Anterior cingulate cortex (tissue), 58 donors: ENCODE measurements around the gene ZNF70.

ENCODE experiments used
- DNase-seq, 58 donors: peaks; one replicate each; lab custom pipeline; 2025; lab: John Stamatoyannopoulos, UW

ZNF70 gene

DNA sequence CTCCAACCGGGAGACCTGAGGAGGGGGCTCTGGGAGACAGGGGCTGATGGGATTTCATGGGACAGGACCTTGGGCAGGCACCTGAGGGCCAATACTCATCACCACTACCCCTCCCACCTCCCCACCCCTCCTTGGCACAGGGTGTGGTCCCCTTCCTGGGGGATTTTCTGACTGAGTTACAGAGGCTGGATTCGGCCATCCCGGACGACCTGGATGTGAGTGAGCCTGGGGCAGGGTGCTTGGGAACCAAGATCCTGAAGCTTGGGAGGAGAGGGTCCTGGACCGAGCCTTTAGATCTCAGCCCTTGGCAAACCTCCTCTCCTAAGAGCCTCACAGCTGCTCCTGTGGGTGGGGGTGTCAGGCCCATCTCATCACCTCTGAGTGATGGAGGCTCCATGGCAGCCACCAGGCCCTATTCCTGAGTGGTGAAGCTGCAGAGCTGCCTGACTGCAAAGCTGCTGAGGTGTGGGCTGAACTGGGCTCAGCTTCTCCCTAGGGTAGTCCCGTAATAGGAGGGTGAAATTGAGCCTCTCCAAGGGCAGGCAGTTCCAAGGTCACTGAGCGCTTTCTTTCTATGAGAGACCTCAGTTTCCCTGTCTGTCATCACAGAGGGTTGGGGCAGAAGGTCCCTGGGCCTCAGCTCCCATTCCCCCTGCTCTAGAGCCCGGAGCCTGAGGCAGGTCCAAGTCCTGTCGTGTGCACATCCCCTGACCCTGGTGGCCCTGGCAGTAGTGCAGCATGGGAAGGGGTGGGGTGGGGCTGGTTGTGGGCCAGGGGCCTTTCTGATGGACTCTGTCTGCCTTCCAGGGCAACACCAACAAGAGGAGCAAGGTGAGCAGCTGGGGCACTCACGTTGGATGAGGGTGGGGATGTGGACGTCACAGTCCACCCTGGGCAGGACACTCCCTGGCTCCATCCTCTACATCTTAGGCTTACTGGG is 53.6 kb downstream of the ZNF70 start:
- DNase-seq = no peak

DNA sequence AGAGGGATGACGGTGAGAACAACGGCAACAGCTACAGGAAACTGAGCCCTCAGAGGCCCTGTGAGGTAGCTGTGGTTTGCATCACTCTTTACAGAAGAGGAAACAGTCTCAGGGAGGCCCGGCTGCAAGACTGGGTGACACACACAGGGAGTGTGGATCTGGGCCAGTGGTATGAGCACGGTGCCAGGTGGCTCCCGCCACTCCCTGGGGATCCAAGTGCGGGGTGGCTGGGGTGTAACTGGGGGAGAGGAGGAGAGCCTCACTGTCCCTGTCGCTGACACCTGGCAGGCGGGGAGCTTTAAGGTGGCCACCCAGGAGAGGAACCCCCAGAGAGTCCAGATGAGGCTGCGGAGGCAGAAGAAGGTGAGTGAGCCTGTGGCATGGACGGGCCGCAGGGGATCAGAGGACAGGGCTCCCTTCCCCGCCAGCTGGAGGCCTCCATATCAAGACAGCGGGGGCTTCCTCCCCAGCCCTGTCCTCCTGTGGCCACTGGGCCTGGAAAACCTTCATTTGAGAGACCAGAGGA is 54.5 kb downstream of the ZNF70 start:
- peak in 1 of 58 donors; percentile 9 for DNase-seq

DNA sequence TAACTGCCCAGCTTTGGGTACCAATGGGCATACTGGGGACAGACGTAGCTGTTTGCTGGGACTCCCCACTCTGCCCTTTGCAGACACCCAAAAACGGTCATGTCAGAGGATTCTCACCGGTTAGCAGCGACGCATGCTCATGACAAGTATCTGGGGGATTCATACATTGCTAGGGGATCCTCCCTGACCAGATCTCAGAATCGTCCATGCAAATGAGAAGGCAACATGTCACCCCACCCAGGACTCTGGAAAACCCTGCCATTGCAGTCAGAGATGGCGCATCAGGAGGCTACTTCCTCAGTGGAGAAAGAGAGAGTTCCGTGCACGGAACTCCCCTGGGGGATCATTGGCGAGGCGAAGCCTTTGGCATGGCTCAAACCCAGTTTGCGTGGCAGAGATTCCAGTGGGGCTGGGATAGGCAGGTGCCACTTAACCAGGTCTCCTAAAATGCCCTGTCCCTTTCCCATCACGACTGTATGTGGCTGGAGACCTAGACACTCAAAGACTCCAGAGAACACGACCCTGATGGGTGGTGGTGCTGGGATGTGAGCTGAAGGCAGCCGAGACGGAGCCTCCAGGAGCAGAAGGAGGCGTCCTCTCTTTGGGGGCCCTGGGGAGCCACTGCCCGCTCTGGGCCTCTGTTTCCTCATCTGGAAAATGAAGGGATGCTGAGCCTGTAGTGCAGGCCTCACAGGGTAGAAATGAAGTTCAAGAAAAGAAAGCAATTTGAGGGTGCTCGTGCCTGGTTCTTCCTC is 55.2 kb downstream of the ZNF70 start:
- DNase-seq = no peak

DNA sequence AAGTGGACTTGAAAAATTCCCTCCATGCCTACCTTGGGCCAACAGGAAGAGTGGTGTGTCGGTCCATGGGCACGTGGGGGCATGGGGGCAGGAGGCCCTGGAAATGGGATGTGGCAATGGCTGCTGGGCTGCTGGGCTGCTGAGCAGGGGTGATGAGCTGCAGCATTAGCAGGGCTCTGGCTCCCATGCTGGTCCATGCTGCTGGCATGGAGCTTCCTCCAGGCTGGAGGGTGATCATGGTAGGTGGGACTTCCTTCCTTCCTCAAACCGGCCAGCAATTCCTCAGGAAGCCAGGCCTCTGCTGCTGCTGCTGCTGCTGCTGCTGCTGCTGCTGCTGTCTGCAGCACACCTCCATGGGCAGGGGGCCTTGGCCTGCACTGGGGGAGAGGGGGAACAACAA is 55.8 kb downstream of the ZNF70 start:
- no peak for DNase-seq

DNA sequence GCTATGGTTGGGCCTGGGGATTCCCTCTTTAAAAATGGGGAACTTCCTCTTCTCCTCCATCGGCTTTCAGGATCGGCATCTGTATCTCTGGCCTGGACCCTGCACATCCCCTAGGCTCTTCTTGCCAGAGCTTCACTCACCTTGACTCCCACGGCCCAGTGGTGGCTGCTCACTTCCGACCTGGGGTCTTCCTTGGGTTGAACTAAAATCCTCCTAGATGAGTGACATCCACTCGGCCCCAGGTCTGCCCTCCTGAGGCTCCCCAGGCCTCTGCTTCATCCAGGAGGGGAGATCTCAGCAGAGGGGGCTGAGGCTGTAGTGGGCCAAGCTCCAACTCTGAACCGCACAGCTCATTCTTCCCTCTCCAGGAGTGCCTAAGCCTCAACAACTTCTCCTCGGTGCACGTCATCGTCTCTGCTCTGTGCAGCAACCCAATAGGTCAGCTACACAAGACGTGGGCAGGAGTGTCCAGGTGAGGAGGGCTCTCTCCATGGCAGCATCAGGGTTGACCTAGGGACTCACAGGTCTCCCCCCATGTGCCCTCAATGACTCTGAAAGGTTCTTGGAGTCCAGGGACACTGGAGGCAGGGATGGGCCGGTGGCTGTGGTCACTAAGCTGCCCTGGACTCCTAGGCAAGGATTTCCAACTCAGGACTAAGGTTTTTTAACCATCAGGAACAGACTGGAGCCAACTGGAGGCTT is 56.8 kb downstream of the ZNF70 start:
- no peak for DNase-seq

DNA sequence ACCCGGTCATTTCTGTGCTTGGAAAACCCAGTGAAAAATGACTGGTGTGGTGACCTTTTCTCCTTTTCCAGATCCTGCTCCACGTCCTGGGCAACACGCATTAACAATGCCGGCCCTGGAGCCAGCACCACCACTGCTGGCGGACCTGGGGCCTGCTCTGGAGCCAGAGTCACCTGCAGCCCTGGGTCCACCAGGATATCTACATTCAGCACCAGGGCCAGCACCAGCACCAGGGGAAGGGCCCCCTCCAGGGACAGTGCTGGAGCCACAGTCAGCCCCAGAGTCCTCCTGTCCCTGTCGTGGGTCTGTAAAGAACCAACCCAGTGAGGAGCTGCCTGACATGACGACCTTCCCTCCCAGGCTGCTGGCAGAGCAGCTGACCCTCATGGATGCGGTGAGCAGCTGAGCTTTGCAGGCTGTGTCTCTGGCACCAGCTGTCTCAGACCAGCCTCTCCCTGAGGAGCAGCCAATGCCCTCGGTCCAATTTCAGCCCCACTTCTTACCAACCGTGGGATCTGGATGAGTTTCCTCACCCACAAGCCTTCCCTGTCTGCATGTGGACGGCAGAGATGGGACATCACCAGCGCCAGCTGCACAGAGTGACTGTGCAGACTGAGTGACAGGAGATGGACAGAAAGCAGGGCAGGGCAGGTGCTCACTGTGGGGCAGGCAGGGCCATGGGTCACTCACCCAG is 58.2 kb downstream of the ZNF70 start:
- DNase-seq = no peak

DNA sequence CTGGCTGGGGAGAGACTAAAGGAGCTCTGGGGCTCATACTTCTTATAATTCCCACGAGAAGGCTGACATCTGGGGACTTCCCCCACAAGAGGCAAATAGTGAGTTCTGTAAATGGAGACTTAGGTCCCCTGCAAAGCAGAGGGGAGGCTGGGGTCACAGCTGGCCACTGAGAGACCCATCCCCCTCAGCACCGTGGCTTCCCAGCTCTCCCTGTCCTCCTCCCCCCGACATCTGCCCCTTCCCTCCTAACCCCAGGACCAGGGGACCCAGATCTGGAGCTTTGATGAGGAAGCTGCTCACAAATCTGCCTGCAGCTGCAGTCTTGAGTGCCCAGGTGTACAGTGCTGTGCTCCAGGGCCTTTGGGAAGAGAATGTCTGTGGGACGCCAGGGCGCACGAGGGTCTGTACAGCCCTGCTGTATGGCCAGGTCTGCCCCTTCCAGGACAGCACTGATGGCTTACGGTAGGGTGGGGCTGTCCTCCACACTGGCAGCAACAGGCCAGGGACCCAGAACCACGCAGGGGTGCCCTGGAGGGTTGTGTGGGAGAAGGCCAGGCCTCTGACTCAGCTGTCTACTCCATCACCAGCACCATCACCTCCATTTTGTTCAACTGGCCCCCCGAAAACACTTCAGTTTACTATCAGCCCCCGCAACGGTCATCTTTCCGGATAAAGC is 59.0 kb downstream of the ZNF70 start:
- DNase-seq = no peak

DNA sequence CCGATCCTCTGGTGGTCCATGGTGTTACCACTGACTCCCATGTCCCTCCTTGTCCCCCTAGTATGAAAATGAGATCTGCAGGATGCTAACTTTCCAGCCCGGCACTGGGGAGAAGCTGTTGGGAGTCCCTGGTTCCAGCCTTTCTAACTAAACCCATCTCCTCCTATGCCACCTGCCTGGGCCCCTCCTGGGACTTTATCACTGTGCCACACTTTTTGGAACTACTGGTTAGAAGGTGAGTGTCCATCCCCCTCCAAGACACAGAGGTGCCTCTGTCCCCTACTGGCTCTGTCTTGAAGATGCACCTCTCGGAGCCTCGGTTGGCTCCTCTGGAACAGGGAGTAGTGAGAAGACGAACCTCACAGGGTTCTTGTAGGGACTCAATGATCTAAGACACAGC is 60.2 kb downstream of the ZNF70 start, which contains the start of gene RGL4:
RGL4 (plus strand) TSS at position 301 of the 400 bp plus-strand sequence. CDS start 1,018 bp downstream, outside the sequence.
- DNase-seq = no peak

DNA sequence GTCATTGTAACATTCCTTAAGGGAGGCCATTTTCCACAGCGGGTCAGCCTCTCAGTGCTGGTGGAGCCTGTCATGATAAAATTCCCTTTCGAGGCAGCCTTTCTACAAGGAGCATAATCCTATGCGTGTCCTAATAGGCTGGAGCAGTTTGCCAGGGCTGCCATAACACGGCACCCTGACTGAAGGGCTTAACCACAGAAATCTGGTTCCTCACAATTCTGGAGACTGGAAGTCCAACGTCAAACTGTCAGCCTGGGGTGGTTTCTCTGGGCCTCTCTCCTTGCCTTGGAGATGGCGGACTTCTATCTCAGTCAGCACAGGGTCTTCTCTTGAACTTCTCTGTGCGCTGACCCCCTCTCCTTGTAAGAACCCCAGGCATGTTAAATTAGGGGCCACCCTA is 61.5 kb downstream of the ZNF70 start:
- DNase-seq = no peak
